GM23338 (cell line): ENCODE measurements around the gene MRPL52. TPM values are rescaled to one million over a fixed set of nuclear protein-coding genes. Genes with fewer than 3 reads are reported as not detected.

ENCODE experiments used
- ATAC-seq: fragments of 200-7000 bp; cut with Tn5 transposase; 3 replicates; pipeline ENCODE4 v1.9.1; 2020
- DNase-seq: peaks from one replicate; pipeline ENCODE4 v3.0.0-alpha.2; 2015; ENCODE audit warnings: low spot score
- H2AFZ ChIP-seq: fragments of 200-600 bp; sonication (generic); 2 replicates; pipeline ENCODE4 v1.8.0; 2016; ENCODE audit warnings: antibody characterized with exemption, mild to moderate bottlenecking, moderate library complexity
- H3F3A ChIP-seq: fragments of 200-600 bp; sonication (generic); replicated peaks from 2 replicates; pipeline ENCODE4 v1.8.0; 2017; ENCODE audit warnings: antibody characterized with exemption, mixed run types, low read depth
- H3K27ac ChIP-seq: fragments of 200-600 bp; sonication (generic); 2 replicates; pipeline ENCODE4 v1.6.1; 2016; ENCODE audit warnings: low read depth
- H3K27me3 ChIP-seq: fragments of 200-600 bp; sonication (generic); 2 replicates; pipeline ENCODE4 v1.8.0; 2016; ENCODE audit warnings: mild to moderate bottlenecking, mixed run types, moderate library complexity; ENCODE audit not compliant: insufficient read depth
- H3K36me3 ChIP-seq: fragments of 200-600 bp; sonication (generic); 2 replicates; pipeline ENCODE4 v1.8.0; 2016; ENCODE audit warnings: mild to moderate bottlenecking; ENCODE audit not compliant: insufficient read depth
- H3K4me1 ChIP-seq: fragments of 200-600 bp; sonication (generic); 2 replicates; pipeline ENCODE4 v1.8.0; 2016; ENCODE audit warnings: mild to moderate bottlenecking, moderate library complexity; ENCODE audit not compliant: insufficient read depth
- H3K4me2 ChIP-seq: fragments of 200-600 bp; sonication (generic); 2 replicates; pipeline ENCODE4 v1.7.1; 2017; ENCODE audit warnings: mixed run types
- H3K4me3 ChIP-seq: fragments of 200-600 bp; sonication (generic); 2 replicates; pipeline ENCODE4 v1.6.1; 2016; ENCODE audit warnings: mixed run types
- H3K79me2 ChIP-seq: fragments of 200-600 bp; sonication (generic); replicated peaks from 2 replicates; pipeline ENCODE4 v1.8.0; 2017; ENCODE audit warnings: mild to moderate bottlenecking; ENCODE audit not compliant: insufficient read depth
- H3K9me2 ChIP-seq: fragments of 200-600 bp; sonication (generic); 2 replicates; pipeline ENCODE4 v1.8.0; 2017; ENCODE audit not compliant: insufficient read depth
- H4K20me1 ChIP-seq: fragments of 200-600 bp; sonication (generic); replicated peaks from 2 replicates; pipeline ENCODE4 v1.8.0; 2017; ENCODE audit warnings: mild to moderate bottlenecking; ENCODE audit not compliant: insufficient read depth
- H3K27ac Mint-ChIP-seq: 2 replicates; pipeline ENCODE4 v1.8.0; 2020; ENCODE audit warnings: inconsistent platforms, mild to moderate bottlenecking, moderate library complexity, mixed read lengths
- H3K27me3 Mint-ChIP-seq: 3 replicates; pipeline ENCODE4 v1.8.0; 2022; ENCODE audit warnings: low read depth, mild to moderate bottlenecking, moderate library complexity, mixed read lengths, inconsistent platforms; ENCODE audit not compliant: insufficient read depth, poor library complexity
- H3K36me3 Mint-ChIP-seq: 3 replicates; pipeline ENCODE4 v1.8.0; 2021; ENCODE audit warnings: low read depth, mild to moderate bottlenecking, inconsistent platforms, moderate library complexity, mixed read lengths
- H3K4me1 Mint-ChIP-seq: 3 replicates; pipeline ENCODE4 v1.8.0; 2020; ENCODE audit warnings: mild to moderate bottlenecking, inconsistent platforms, mixed read lengths
- H3K4me3 Mint-ChIP-seq: 3 replicates; pipeline ENCODE4 v1.8.0; 2021; ENCODE audit warnings: moderate library complexity, mild to moderate bottlenecking, inconsistent platforms, mixed read lengths
- H3K9me3 Mint-ChIP-seq: 3 replicates; pipeline ENCODE4 v1.8.0; 2020; ENCODE audit warnings: moderate library complexity, mild to moderate bottlenecking, inconsistent platforms, mixed read lengths
- CREB1 ChIP-seq: fragments of 250-450 bp; sonication (Bioruptor Pico); IDR thresholded peaks from 2 replicates; pipeline ENCODE4 v1.5.0; 2020; ENCODE audit warnings: low read depth, mild to moderate bottlenecking, moderate library complexity
- EZH2phosphoT487 ChIP-seq: fragments of 200-600 bp; sonication (generic); IDR thresholded peaks from one replicate; pipeline ENCODE4 v1.8.1; 2018; ENCODE audit warnings: antibody characterized with exemption; ENCODE audit not compliant: unreplicated experiment
- STAT1 ChIP-seq: IDR thresholded peaks from one replicate; pipeline ENCODE4 v1.6.1; 2016; ENCODE audit warnings: antibody characterized with exemption; ENCODE audit not compliant: unreplicated experiment
- ZNF114 ChIP-seq: fragments of 250-450 bp; sonication (Bioruptor Pico); IDR thresholded peaks from 2 replicates; pipeline ENCODE4 v1.5.0; 2020; ENCODE audit warnings: mild to moderate bottlenecking, moderate library complexity
- ZNF331 ChIP-seq: fragments of 250-450 bp; sonication (Bioruptor Pico); IDR thresholded peaks from 2 replicates; pipeline ENCODE4 v1.5.0; 2020; ENCODE audit warnings: low read depth, mild to moderate bottlenecking, moderate library complexity
- polyA plus RNA-seq: library from polyadenylated mRNA; unstranded; fragments of >200 nt; fragmentation: Nextera tagmentation; extraction: Ambion mirVana; gene quantifications from 2 replicates; pipeline ENCODE4 v1.2.1, GENCODE V29; 2016
- total RNA-seq: library from RNA; depleted of rRNA; stranded (reverse); fragments of >200 nt; shearing (Covaris generic); gene quantifications from 2 replicates; pipeline ENCODE4 v1.2.3, GENCODE V29; 2014
- TF ChIP-seq, protein P1 (sequence below), 2 experiments: fragments of 200-600 bp in 1 of 2; sonication (generic) in 1 of 2; conservative IDR thresholded peaks; 2 replicates each; pipeline versions ENCODE4 v1.5.1 to v1.6.1; 2016 to 2017; ENCODE audit warnings: antibody characterized with exemption in 2 of 2, low read depth in 2 of 2, mild to moderate bottlenecking in 2 of 2, moderate library complexity in 1 of 2
- TF ChIP-seq, protein P2 (sequence below): IDR thresholded peaks from one replicate; pipeline ENCODE4 v1.6.1; 2018; ENCODE audit warnings: antibody characterized with exemption; ENCODE audit not compliant: unreplicated experiment

The MRPL52 gene
- total and polyA plus RNA-seq, 2 experiments from 2014 or later, result 131 to 617 TPM

DNA sequence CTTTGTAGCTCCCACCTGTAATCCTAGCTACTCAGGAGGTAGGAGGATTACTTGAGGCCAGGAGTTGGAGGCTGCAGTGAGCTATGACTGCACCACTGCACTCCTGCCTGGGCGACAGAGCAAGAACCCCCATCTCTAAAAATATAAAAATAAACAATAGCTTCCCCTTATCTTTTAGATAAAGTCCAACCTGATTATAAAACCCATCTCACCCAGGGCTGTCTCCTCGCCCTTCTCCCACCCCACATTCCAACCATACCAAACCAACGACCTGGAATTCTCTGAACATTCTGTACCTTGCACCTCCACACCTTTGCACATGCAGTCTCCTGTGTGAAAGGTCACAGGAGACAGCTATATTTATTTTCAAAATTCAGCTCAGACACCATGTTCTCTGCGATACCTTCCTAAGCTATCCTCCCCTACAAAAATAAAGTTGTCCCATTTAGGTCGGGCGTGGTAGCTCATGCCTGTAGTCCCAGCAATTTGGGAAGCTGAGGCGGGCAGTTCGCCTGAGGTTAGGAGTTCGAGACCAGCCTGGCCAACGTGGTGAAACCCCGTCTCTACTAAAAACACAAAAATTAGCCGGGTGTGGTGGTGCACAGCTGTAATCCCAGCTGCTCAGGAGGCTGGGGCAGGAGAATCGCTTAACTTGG lies 22.1 kb upstream of the MRPL52 start:
- ATAC-seq, result peak; percentile 44
- no peaks in the 10 kb centered on the region for H3K27me3 Mint-ChIP-seq
- no peak overlapping the region for H3K4me2 ChIP-seq

More for the DNA sequence above, 22.1 kb upstream of the MRPL52 start:
- H3K36me3 Mint-ChIP-seq, result no peaks in the 10 kb centered on the region
- H3K4me3 Mint-ChIP-seq, result no peak overlapping the region
- H3K79me2 ChIP-seq, result no peaks in the 10 kb centered on the region
- H3K4me1 ChIP-seq, result peaks cover 6% of the 10 kb centered on the region
- no peaks in the 10 kb centered on the region; the same call in 1 of the 2 replicates for H3F3A ChIP-seq
- H4K20me1 ChIP-seq, result no peaks in the 10 kb centered on the region
- H2AFZ ChIP-seq, result 0 out of 2 replicates have a peak overlapping the region, but pooled peaks have one; percentile 29
- no peak for TF ChIP-seq EZH2phosphoT487
- TF ChIP-seq, protein P1, sequence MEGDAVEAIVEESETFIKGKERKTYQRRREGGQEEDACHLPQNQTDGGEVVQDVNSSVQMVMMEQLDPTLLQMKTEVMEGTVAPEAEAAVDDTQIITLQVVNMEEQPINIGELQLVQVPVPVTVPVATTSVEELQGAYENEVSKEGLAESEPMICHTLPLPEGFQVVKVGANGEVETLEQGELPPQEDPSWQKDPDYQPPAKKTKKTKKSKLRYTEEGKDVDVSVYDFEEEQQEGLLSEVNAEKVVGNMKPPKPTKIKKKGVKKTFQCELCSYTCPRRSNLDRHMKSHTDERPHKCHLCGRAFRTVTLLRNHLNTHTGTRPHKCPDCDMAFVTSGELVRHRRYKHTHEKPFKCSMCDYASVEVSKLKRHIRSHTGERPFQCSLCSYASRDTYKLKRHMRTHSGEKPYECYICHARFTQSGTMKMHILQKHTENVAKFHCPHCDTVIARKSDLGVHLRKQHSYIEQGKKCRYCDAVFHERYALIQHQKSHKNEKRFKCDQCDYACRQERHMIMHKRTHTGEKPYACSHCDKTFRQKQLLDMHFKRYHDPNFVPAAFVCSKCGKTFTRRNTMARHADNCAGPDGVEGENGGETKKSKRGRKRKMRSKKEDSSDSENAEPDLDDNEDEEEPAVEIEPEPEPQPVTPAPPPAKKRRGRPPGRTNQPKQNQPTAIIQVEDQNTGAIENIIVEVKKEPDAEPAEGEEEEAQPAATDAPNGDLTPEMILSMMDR (conservative IDR thresholded peaks at IDR 0.05; ENCODE audit: low read depth in 2 of 2), result no peak
- TF ChIP-seq CREB1 (CRISPR knock-in tag), result no peak
- TF ChIP-seq, protein P2, sequence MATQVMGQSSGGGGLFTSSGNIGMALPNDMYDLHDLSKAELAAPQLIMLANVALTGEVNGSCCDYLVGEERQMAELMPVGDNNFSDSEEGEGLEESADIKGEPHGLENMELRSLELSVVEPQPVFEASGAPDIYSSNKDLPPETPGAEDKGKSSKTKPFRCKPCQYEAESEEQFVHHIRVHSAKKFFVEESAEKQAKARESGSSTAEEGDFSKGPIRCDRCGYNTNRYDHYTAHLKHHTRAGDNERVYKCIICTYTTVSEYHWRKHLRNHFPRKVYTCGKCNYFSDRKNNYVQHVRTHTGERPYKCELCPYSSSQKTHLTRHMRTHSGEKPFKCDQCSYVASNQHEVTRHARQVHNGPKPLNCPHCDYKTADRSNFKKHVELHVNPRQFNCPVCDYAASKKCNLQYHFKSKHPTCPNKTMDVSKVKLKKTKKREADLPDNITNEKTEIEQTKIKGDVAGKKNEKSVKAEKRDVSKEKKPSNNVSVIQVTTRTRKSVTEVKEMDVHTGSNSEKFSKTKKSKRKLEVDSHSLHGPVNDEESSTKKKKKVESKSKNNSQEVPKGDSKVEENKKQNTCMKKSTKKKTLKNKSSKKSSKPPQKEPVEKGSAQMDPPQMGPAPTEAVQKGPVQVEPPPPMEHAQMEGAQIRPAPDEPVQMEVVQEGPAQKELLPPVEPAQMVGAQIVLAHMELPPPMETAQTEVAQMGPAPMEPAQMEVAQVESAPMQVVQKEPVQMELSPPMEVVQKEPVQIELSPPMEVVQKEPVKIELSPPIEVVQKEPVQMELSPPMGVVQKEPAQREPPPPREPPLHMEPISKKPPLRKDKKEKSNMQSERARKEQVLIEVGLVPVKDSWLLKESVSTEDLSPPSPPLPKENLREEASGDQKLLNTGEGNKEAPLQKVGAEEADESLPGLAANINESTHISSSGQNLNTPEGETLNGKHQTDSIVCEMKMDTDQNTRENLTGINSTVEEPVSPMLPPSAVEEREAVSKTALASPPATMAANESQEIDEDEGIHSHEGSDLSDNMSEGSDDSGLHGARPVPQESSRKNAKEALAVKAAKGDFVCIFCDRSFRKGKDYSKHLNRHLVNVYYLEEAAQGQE, result no peak
- no peak for TF ChIP-seq ZNF331
- no peak for TF ChIP-seq STAT1
- no peak for TF ChIP-seq ZNF114 (CRISPR knock-in tag)
- no peaks in the 10 kb centered on the region for H3K36me3 ChIP-seq
- H3K9me3 Mint-ChIP-seq, result no peaks in the 10 kb centered on the region
- no peak for DNase-seq
- no peak overlapping the region for H3K27ac ChIP-seq
- no peaks in the 10 kb centered on the region for H3K9me2 ChIP-seq
- no peak overlapping the region for H3K4me3 ChIP-seq
- H3K27ac Mint-ChIP-seq, result no peak overlapping the region
- peaks cover 10% of the 10 kb centered on the region for H3K4me1 Mint-ChIP-seq
- no peaks in the 10 kb centered on the region for H3K27me3 ChIP-seq
